Activated naive CD4-positive, alpha-beta T cell treated with anti-CD3 and anti-CD28 coated beads, Interleukin-2, amount 50 U/mL, for 24 hours (primary cell): ENCODE results near the gene EDDM3A.
"Not testable (repeated sequence)": the region's sequence is repeated elsewhere in the genome, so short reads cannot be mapped to it uniquely, and the experiment has no call there.

Experiments used
- H3K27ac Mint-ChIP-seq: one replicate; pipeline ENCODE4 v1.8.0; 2021; ENCODE audit warnings: mild to moderate bottlenecking, mixed read lengths
- H3K27me3 Mint-ChIP-seq: one replicate; pipeline ENCODE4 v1.8.0; 2021; ENCODE audit warnings: mixed read lengths
- H3K36me3 Mint-ChIP-seq: one replicate; pipeline ENCODE4 v1.8.0; 2021; ENCODE audit warnings: mixed read lengths
- H3K4me1 Mint-ChIP-seq: one replicate; pipeline ENCODE4 v1.8.0; 2021; ENCODE audit warnings: mixed read lengths
- H3K4me3 Mint-ChIP-seq: one replicate; pipeline ENCODE4 v1.8.0; 2021; ENCODE audit warnings: mild to moderate bottlenecking, mixed read lengths
- H3K9me3 Mint-ChIP-seq: one replicate; pipeline ENCODE4 v1.8.0; 2021; ENCODE audit warnings: mixed read lengths

Gene EDDM3A

GRCh38 chr14:20755037-20755436 is 9.3 kb downstream of the EDDM3A start:
- peaks cover 2% of the 10 kb centered on the region for H3K36me3 Mint-ChIP-seq
- no peaks in the 10 kb centered on the region for H3K4me1 Mint-ChIP-seq
- H3K4me3 Mint-ChIP-seq, result no peak overlapping the region
- no peak overlapping the region for H3K27ac Mint-ChIP-seq
- peaks cover 8% of the 10 kb centered on the region for H3K27me3 Mint-ChIP-seq
- H3K9me3 Mint-ChIP-seq, result peaks cover 9% of the 10 kb centered on the region

- Mint-ChIP-seq H3K36me3 (no peaks in the 10 kb centered on the region), H3K4me1 (no peaks in the 10 kb centered on the region), H3K4me3 (no peak overlapping the region), H3K27me3 (no peaks in the 10 kb centered on the region), H3K9me3 (no peaks in the 10 kb centered on the region), H3K27ac (no peak overlapping the region)
Observed at GRCh38 chr14:20757965-20758364, 12.3 kb downstream of the EDDM3A start.

GRCh38 chr14:20759465-20759864 is 13.8 kb downstream of the EDDM3A start:
- H3K4me1 Mint-ChIP-seq, H3K9me3 Mint-ChIP-seq: not testable (repeated sequence)

GRCh38 chr14:20760950-20761349 is 15.3 kb downstream of the EDDM3A start:
- Mint-ChIP-seq H3K9me3 (no peaks in the 10 kb centered on the region), H3K27me3 (no peaks in the 10 kb centered on the region), H3K27ac (no peak overlapping the region), H3K4me3 (no peak overlapping the region), H3K36me3 (no peaks in the 10 kb centered on the region), H3K4me1 (no peaks in the 10 kb centered on the region)

More at GRCh38 chr14:20759465-20759864, 13.8 kb downstream of the EDDM3A start:
- not testable (repeated sequence) for H3K36me3 Mint-ChIP-seq, H3K27ac Mint-ChIP-seq, H3K27me3 Mint-ChIP-seq, H3K4me3 Mint-ChIP-seq

GRCh38 chr14:20768593-20768892 is 22.9 kb downstream of the EDDM3A start:
- Mint-ChIP-seq H3K4me3 (no peak overlapping the region), H3K9me3 (no peaks in the 10 kb centered on the region), H3K4me1 (no peaks in the 10 kb centered on the region), H3K27me3 (peaks cover 1% of the 10 kb centered on the region), H3K27ac (no peak overlapping the region), H3K36me3 (no peaks in the 10 kb centered on the region)

- Mint-ChIP-seq H3K27me3 (peaks cover 1% of the 10 kb centered on the region), H3K4me3 (no peak overlapping the region), H3K9me3 (no peaks in the 10 kb centered on the region)
Observed at GRCh38 chr14:20769421-20769820, 23.7 kb downstream of the EDDM3A start.

GRCh38 chr14:20772650-20773049 is 27.0 kb downstream of the EDDM3A start:
- Mint-ChIP-seq H3K9me3 (no peaks in the 10 kb centered on the region), H3K27ac (no peak overlapping the region), H3K4me1 (no peaks in the 10 kb centered on the region), H3K36me3 (no peaks in the 10 kb centered on the region), H3K27me3 (peaks cover 1% of the 10 kb centered on the region), H3K4me3 (no peak overlapping the region)

More at GRCh38 chr14:20769421-20769820, 23.7 kb downstream of the EDDM3A start:
- Mint-ChIP-seq H3K36me3 (no peaks in the 10 kb centered on the region), H3K27ac (no peak overlapping the region), H3K4me1 (no peaks in the 10 kb centered on the region)

GRCh38 chr14:20774258-20774824 is 28.7 kb downstream of the EDDM3A start:
- H3K36me3 Mint-ChIP-seq, result no peaks in the 10 kb centered on the region
- H3K27me3 Mint-ChIP-seq, result peaks cover under 1% of the 10 kb centered on the region
- no peak overlapping the region for H3K27ac Mint-ChIP-seq

GRCh38 chr14:20775043-20775442 is 29.4 kb downstream of the EDDM3A start:
- H3K27me3 Mint-ChIP-seq, result no peaks in the 10 kb centered on the region
- H3K4me3 Mint-ChIP-seq, result no peak overlapping the region
- no peaks in the 10 kb centered on the region for H3K36me3 Mint-ChIP-seq
- H3K9me3 Mint-ChIP-seq, result no peaks in the 10 kb centered on the region
- H3K27ac Mint-ChIP-seq, result no peak overlapping the region
- H3K4me1 Mint-ChIP-seq, result peaks cover 4% of the 10 kb centered on the region

More at GRCh38 chr14:20774258-20774824, 28.7 kb downstream of the EDDM3A start:
- Mint-ChIP-seq H3K9me3 (no peaks in the 10 kb centered on the region), H3K4me1 (no peaks in the 10 kb centered on the region), H3K4me3 (no peak overlapping the region)

GRCh38 chr14:20775901-20776300 is 30.2 kb downstream of the EDDM3A start:
- Mint-ChIP-seq H3K4me1 (peaks cover 11% of the 10 kb centered on the region), H3K9me3 (no peaks in the 10 kb centered on the region), H3K36me3 (no peaks in the 10 kb centered on the region), H3K27ac (no peak overlapping the region), H3K4me3 (no peak overlapping the region), H3K27me3 (no peaks in the 10 kb centered on the region)

- H3K9me3 Mint-ChIP-seq, result no peaks in the 10 kb centered on the region
- peak overlapping the region; percentile 81 for H3K4me3 Mint-ChIP-seq
- peak overlapping the region; percentile 89 for H3K27ac Mint-ChIP-seq
- peaks cover 37% of the 10 kb centered on the region for H3K4me1 Mint-ChIP-seq
- H3K36me3 Mint-ChIP-seq, result no peaks in the 10 kb centered on the region
- H3K27me3 Mint-ChIP-seq, result no peaks in the 10 kb centered on the region
Observed at GRCh38 chr14:20781803-20782202, 36.1 kb downstream of the EDDM3A start.

- Mint-ChIP-seq H3K4me1 (peaks cover 37% of the 10 kb centered on the region), H3K27ac (peak overlapping the region; percentile 89), H3K4me3 (peak overlapping the region; percentile 81), H3K36me3 (no peaks in the 10 kb centered on the region), H3K9me3 (no peaks in the 10 kb centered on the region), H3K27me3 (no peaks in the 10 kb centered on the region)
Observed at GRCh38 chr14:20782280-20782890, 36.7 kb downstream of the EDDM3A start.

- no peak overlapping the region for H3K4me3 Mint-ChIP-seq
- H3K36me3 Mint-ChIP-seq, result no peaks in the 10 kb centered on the region
- H3K9me3 Mint-ChIP-seq, result no peaks in the 10 kb centered on the region
- peaks cover 16% of the 10 kb centered on the region for H3K4me1 Mint-ChIP-seq
- H3K27ac Mint-ChIP-seq, result no peak overlapping the region
- no peaks in the 10 kb centered on the region for H3K27me3 Mint-ChIP-seq
Observed at GRCh38 chr14:20787025-20787424, 41.3 kb downstream of the EDDM3A start.

GRCh38 chr14:20789230-20789813 is 43.6 kb downstream of the EDDM3A start:
- H3K27ac Mint-ChIP-seq, result no peak overlapping the region
- no peaks in the 10 kb centered on the region for H3K4me1 Mint-ChIP-seq

GRCh38 chr14:20790464-20791116 is 44.9 kb downstream of the EDDM3A start:
- Mint-ChIP-seq H3K4me3 (no peak overlapping the region), H3K9me3 (no peaks in the 10 kb centered on the region), H3K36me3 (no peaks in the 10 kb centered on the region), H3K27me3 (no peaks in the 10 kb centered on the region), H3K27ac (no peak overlapping the region), H3K4me1 (no peaks in the 10 kb centered on the region)

More at GRCh38 chr14:20789230-20789813, 43.6 kb downstream of the EDDM3A start:
- no peaks in the 10 kb centered on the region for H3K9me3 Mint-ChIP-seq
- no peaks in the 10 kb centered on the region for H3K27me3 Mint-ChIP-seq
- H3K36me3 Mint-ChIP-seq, result no peaks in the 10 kb centered on the region
- no peak overlapping the region for H3K4me3 Mint-ChIP-seq

GRCh38 chr14:20791187-20791586 is 45.5 kb downstream of the EDDM3A start:
- no peaks in the 10 kb centered on the region for H3K27me3 Mint-ChIP-seq

More at GRCh38 chr14:20791187-20791586, 45.5 kb downstream of the EDDM3A start:
- Mint-ChIP-seq H3K27ac (no peak overlapping the region), H3K9me3 (no peaks in the 10 kb centered on the region), H3K36me3 (no peaks in the 10 kb centered on the region), H3K4me3 (no peak overlapping the region), H3K4me1 (no peaks in the 10 kb centered on the region)
